HCT116 (cell line): ENCODE measurements around the gene MUC21.

Experiments
- POLR2A ChIP-seq: IDR thresholded peaks from 2 replicates; pipeline ENCODE4 v1.7.0; 2011; ENCODE audit warnings: borderline replicate concordance; ENCODE audit not compliant: insufficient read depth, insufficient read length; ENCODE audit errors: extremely low read depth
- POLR2AphosphoS5 ChIP-seq: IDR thresholded peaks from 2 replicates; pipeline ENCODE4 v1.6.1; 2011; ENCODE audit warnings: mild to moderate bottlenecking, low read depth, low read length, moderate library complexity
- TF ChIP-seq, protein P1 (sequence below), 3 experiments: fragments of 200-600 bp in 1 of 3; sonication (generic) in 1 of 3; IDR thresholded peaks in 2 of 3; conservative IDR thresholded peaks in 1 of 3; 2 replicates each; pipeline ENCODE4 v1.5.1; 2012 to 2017; ENCODE audit warnings: low read depth in 2 of 3, low read length in 2 of 3, antibody characterized with exemption in 1 of 3, borderline replicate concordance in 1 of 3, control low read depth in 1 of 3, mild to moderate bottlenecking in 1 of 3, mixed read lengths in 1 of 3, mixed run types in 1 of 3, moderate library complexity in 1 of 3; ENCODE audit not compliant: insufficient read depth in 1 of 3

DNA sequence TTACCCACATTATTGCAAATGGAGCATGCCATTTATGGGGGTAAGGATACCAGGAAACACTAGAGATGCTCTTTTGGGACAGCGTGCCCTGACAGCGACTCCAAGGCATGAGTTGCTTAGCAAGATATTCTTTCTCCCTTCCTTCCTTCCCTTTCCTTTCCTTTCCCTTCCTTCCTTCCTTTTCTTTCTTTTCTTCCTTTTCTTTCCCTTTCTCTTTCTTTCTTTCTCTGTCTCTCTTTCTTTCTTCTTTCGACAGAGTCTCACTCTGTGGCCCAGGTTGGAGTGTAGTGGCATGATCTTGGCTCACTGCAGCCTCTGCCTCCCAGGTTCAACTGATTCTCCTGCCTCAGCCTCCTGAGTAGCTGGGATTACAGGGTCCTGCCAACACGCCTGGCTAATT is 39.5 kb upstream of the MUC21 start:
- TF ChIP-seq, protein P1, sequence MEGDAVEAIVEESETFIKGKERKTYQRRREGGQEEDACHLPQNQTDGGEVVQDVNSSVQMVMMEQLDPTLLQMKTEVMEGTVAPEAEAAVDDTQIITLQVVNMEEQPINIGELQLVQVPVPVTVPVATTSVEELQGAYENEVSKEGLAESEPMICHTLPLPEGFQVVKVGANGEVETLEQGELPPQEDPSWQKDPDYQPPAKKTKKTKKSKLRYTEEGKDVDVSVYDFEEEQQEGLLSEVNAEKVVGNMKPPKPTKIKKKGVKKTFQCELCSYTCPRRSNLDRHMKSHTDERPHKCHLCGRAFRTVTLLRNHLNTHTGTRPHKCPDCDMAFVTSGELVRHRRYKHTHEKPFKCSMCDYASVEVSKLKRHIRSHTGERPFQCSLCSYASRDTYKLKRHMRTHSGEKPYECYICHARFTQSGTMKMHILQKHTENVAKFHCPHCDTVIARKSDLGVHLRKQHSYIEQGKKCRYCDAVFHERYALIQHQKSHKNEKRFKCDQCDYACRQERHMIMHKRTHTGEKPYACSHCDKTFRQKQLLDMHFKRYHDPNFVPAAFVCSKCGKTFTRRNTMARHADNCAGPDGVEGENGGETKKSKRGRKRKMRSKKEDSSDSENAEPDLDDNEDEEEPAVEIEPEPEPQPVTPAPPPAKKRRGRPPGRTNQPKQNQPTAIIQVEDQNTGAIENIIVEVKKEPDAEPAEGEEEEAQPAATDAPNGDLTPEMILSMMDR (IDR thresholded peaks at IDR 0.05 in 2 of 3, conservative IDR thresholded peaks at IDR 0.05 in 1 of 3; ENCODE audit: borderline replicate concordance in 1 of 3, insufficient read depth in 1 of 3, low read depth in 2 of 3, low read length in 2 of 3) = no peak
- no peak for TF ChIP-seq POLR2A
- no peak for TF ChIP-seq POLR2AphosphoS5
